PFSK-1 (cell line): Measurements from ENCODE around the gene RGS14.

Source experiments
- FOXP2 ChIP-seq: optimal IDR thresholded peaks from 2 replicates; pipeline ENCODE3; 2011; ENCODE audit warnings: borderline replicate concordance, control low read depth, inconsistent platforms; ENCODE audit not compliant: insufficient read depth; ENCODE audit errors: extremely low read length, extremely low read depth
- POLR2AphosphoS5 ChIP-seq: IDR thresholded peaks from 2 replicates; pipeline ENCODE4 v1.6.1; 2012; ENCODE audit warnings: low read depth, mild to moderate bottlenecking, control low read depth, low read length, moderate library complexity
- REST ChIP-seq, 2 experiments: IDR thresholded peaks; 2 replicates each; pipeline versions ENCODE4 v1.6.1 to v1.8.0; 2011 to 2012; ENCODE audit warnings: low read depth in 2 of 2, low read length in 2 of 2, control low read depth in 1 of 2, inconsistent platforms in 1 of 2, mild to moderate bottlenecking in 1 of 2, moderate library complexity in 1 of 2; ENCODE audit not compliant: insufficient read depth in 1 of 2
- SIN3A ChIP-seq: IDR thresholded peaks from 2 replicates; pipeline ENCODE4 v1.6.1; 2012; ENCODE audit warnings: mild to moderate bottlenecking, low read length, moderate library complexity, borderline replicate concordance; ENCODE audit not compliant: insufficient read depth
- TAF1 ChIP-seq: IDR thresholded peaks from 2 replicates; pipeline ENCODE4 v1.6.1; 2012; ENCODE audit warnings: low read length, control low read depth, borderline replicate concordance; ENCODE audit not compliant: insufficient read depth

RGS14 gene

GRCh38 chr5:177404641-177405179 lies 47.0 kb downstream of the RGS14 start:
- no peak for TF ChIP-seq FOXP2
- no peak for TF ChIP-seq TAF1
- no peak; the same call in 1 of the 2 replicates for TF ChIP-seq POLR2AphosphoS5
- TF ChIP-seq SIN3A: no peak
- no peak for TF ChIP-seq REST (IDR thresholded peaks at IDR 0.05; ENCODE audit: insufficient read depth in 1 of 2, low read depth in 2 of 2, low read length in 2 of 2)

- TF ChIP-seq POLR2AphosphoS5 (no peak), TAF1 (no peak), REST (IDR thresholded peaks at IDR 0.05; ENCODE audit: insufficient read depth in 1 of 2, low read depth in 2 of 2, low read length in 2 of 2) (no peak), FOXP2 (no peak), SIN3A (no peak)
Observed at GRCh38 chr5:177405312-177405711, 47.6 kb downstream of the RGS14 start.

GRCh38 chr5:177405805-177406204 lies 48.1 kb downstream of the RGS14 start:
- TF ChIP-seq REST (IDR thresholded peaks at IDR 0.05; ENCODE audit: insufficient read depth in 1 of 2, low read depth in 2 of 2, low read length in 2 of 2) (no peak), FOXP2 (no peak), SIN3A (no peak)

GRCh38 chr5:177409043-177409801 lies 51.5 kb downstream of the RGS14 start, which contains the start of gene F12:
Gene F12, minus strand, starts transcription at chr5:177409564. Its CDS starts 37 bp downstream, at chr5:177409527.
- TF ChIP-seq POLR2AphosphoS5: no peak
- no peak for TF ChIP-seq SIN3A
- TF ChIP-seq REST (IDR thresholded peaks at IDR 0.05; ENCODE audit: insufficient read depth in 1 of 2, low read depth in 2 of 2, low read length in 2 of 2): no peak
- no peak for TF ChIP-seq FOXP2
- TF ChIP-seq TAF1: no peak
